Measurements from ENCODE around the gene EPYC. TPM values are rescaled to one million over a fixed set of nuclear protein-coding genes. Genes with fewer than 3 reads are reported as not detected.

Gene EPYC
- total and polyA plus RNA-seq, 2 of the 13 experiments (the other 11 are each of a cell fraction or from before 2014, with no cell fraction given), result not detected

DNA sequence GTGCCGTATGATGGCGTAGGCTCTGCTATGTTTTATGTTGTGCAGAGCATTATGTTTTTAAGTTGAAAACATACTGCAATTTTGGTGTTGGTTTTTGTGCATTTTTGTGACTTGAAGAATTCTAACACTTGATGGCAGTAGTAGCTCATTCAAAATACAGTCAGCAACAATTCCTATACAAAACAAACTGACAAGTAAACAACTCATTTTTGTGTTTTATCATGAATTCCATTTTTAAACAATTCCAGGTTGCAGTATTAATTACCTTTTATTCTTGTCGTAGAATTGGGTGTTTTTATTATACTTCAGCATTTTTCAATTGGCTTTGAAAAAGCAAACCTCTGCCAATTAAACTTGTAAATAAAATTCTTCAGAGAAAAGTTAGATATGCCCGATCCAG lies 45.7 kb downstream of the EPYC start:
- 51% methylated on average over 4 of the region's 4 CpGs for WGBS (ENCODE audit: low lambda C conversion rate)
- Histone ChIP-seq H3K27ac (ENCODE audit: extremely low read length, insufficient read depth, low read length) (no peak overlapping the region), H4K20me1 (ENCODE audit: insufficient read depth, low read length) (no peaks in the 10 kb centered on the region), H3K4me3 (replicated peaks in 1 of 3; ENCODE audit: insufficient read depth in 1 of 3, low read depth in 2 of 3, low read length in 3 of 3) (no peak overlapping the region), H2AFZ (ENCODE audit: low read length) (no peak overlapping the region), H3K27me3 (ENCODE audit: control insufficient read depth in 1 of 2, insufficient read depth in 2 of 2, low read length in 2 of 2) (no peaks in the 10 kb centered on the region), H3K79me2 (ENCODE audit: insufficient read depth, low read length) (no peaks in the 10 kb centered on the region), H3K4me1 (ENCODE audit: insufficient read depth, low read length) (no peaks in the 10 kb centered on the region), H3K4me2 (ENCODE audit: low read depth, low read length) (no peak overlapping the region), H3K9me3 (ENCODE audit: low read length) (no peaks in the 10 kb centered on the region), H3K36me3 (replicated peaks in 1 of 2; ENCODE audit: control insufficient read depth in 1 of 2, insufficient read depth in 2 of 2, low read length in 2 of 2) (no peaks in the 10 kb centered on the region), H3K9ac (ENCODE audit: insufficient read depth, low read depth, low read length) (no peak overlapping the region)
- intact Hi-C loops (cut with micrococcal nuclease; ENCODE audit: unreplicated experiment) (no loop called here), in situ Hi-C loops (cut with HindIII; ENCODE audit: extremely low pct_ligation_motif_present, low pct_unique_long_range_greater_than_20kb) (loop anchor here (25.0 kb wide), 1 partner anchor 378 kb away; no protein-coding TSS in a partner anchor)
- CTCF ChIA-PET (ENCODE audit: low intra/inter-chr PET ratio, low total read pairs), result interaction anchor here (1.9 kb wide), 1 partner anchor 14 kb away, joined by 11 read pairs; no protein-coding TSS in a partner anchor
- no TSS peak for BruUV-seq (replicated peaks)
- ATAC-seq, result no peak
- POLR2A ChIA-PET, result no interaction called here
- TF ChIP-seq TP53 (CRISPR knock-in tag; conservative IDR thresholded peaks at IDR 0.05) (no peak), JARID2 (CRISPR knock-in tag; IDR thresholded peaks at IDR 0.05; ENCODE audit: insufficient replicate concordance) (no peak), ZNF713 (CRISPR knock-in tag; IDR thresholded peaks at IDR 0.05) (no peak), NFIB (CRISPR knock-in tag; IDR thresholded peaks at IDR 0.05; ENCODE audit: borderline replicate concordance) (no peak), ZNF672 (CRISPR knock-in tag; IDR thresholded peaks at IDR 0.05) (no peak), ZNF629 (CRISPR knock-in tag; conservative IDR thresholded peaks at IDR 0.05) (no peak), FLYWCH1 (CRISPR knock-in tag; IDR thresholded peaks at IDR 0.05) (no peak), ZNF552 (CRISPR knock-in tag; IDR thresholded peaks at IDR 0.05; ENCODE audit: borderline replicate concordance) (no peak)
- TF ChIP-seq, protein P1, sequence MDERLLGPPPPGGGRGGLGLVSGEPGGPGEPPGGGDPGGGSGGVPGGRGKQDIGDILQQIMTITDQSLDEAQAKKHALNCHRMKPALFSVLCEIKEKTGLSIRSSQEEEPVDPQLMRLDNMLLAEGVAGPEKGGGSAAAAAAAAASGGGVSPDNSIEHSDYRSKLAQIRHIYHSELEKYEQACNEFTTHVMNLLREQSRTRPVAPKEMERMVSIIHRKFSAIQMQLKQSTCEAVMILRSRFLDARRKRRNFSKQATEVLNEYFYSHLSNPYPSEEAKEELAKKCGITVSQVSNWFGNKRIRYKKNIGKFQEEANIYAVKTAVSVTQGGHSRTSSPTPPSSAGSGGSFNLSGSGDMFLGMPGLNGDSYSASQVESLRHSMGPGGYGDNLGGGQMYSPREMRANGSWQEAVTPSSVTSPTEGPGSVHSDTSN (CRISPR knock-in tag; IDR thresholded peaks at IDR 0.05), result no peak
- TF ChIP-seq, protein P2, sequence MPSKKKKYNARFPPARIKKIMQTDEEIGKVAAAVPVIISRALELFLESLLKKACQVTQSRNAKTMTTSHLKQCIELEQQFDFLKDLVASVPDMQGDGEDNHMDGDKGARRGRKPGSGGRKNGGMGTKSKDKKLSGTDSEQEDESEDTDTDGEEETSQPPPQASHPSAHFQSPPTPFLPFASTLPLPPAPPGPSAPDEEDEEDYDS (CRISPR knock-in tag; IDR thresholded peaks at IDR 0.05), result no peak
- FAIRE-seq, result no peak
- no peak for DNase-seq (ENCODE audit: low spot score)
